Peyer's patch (tissue), 4 donors: ENCODE data around the gene SERPINB5.

Experiments used
- CTCF ChIP-seq, 6 experiments: fragments of 450-650 bp in 4 of 6; fragments of 200-600 bp in 2 of 6; sonication (generic) in 1 of 6; IDR thresholded peaks; one replicate each; pipeline ENCODE4 v1.5.1; 2017 to 2019; ENCODE audit warnings: antibody characterized with exemption in 6 of 6, mild to moderate bottlenecking in 3 of 6, moderate library complexity in 1 of 6
- POLR2A ChIP-seq, 2 donors: fragments of 450-650 bp; IDR thresholded peaks; one replicate each; pipeline ENCODE4 v1.5.1; 2017; ENCODE audit warnings: antibody characterized with exemption in 2 of 2, mild to moderate bottlenecking in 2 of 2, moderate library complexity in 2 of 2

DNA sequence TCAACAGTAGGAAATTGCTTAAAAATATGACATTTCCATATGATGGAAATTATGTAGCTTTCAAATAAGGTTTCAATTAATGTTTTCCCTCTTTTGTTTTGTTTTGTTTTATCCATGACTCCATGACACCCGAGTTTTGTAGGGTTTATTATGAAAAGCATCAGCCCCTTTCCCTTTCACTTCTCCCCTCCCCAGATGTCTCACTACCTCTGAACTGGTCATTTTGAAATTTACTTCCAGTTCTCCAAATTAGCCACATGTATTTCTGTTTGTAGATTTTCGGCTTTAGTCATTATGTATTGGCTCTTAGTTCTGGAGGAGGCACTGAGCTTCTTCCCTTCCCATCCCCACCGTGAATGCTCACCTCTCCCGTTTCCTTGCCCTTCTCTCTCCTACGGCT is 35.9 kb upstream of the SERPINB5 start:
- no peak for TF ChIP-seq CTCF (IDR thresholded peaks at IDR 0.05)
- TF ChIP-seq POLR2A (IDR thresholded peaks at IDR 0.05): no peak
